Right cardiac atrium (tissue), 5 donors: ENCODE results near the gene CDH6. TPM values are rescaled to one million over a fixed set of nuclear protein-coding genes. Genes with fewer than 3 reads are reported as not detected.

Experiments
- ATAC-seq, 2 donors: fragments of 200-7000 bp; cut with Tn5 transposase; one replicate each; pipeline versions ENCODE4 v1.8.0 to v1.9.1; 2020; ENCODE audit warnings: moderate library complexity in 2 of 2, mild to moderate bottlenecking in 1 of 2
- DNase-seq, 3 donors: peaks; one replicate each; pipeline ENCODE4 v3.0.0-alpha.2; 2020
- H3K27ac ChIP-seq: one replicate; pipeline ENCODE4 v1.5.1; 2013; ENCODE audit warnings: mild to moderate bottlenecking, low read length, control low read depth, moderate library complexity
- H3K27me3 ChIP-seq: one replicate; pipeline ENCODE4 v1.6.1; 2013; ENCODE audit not compliant: control insufficient read depth, insufficient read depth
- H3K4me1 ChIP-seq: one replicate; pipeline ENCODE4 v1.6.1; 2013; ENCODE audit warnings: low read length; ENCODE audit not compliant: control insufficient read depth, insufficient read depth
- H3K4me3 ChIP-seq: one replicate; pipeline ENCODE4 v1.5.1; 2013; ENCODE audit warnings: low read length, control low read depth
- H3K9me3 ChIP-seq: one replicate; pipeline ENCODE4 v1.6.1; 2013; ENCODE audit warnings: low read length; ENCODE audit not compliant: control insufficient read depth
- WGBS: extraction: QIAGEN DNeasy Blood & Tissue Kit; methylation state at CpG from one replicate; pipeline ENCODE4 v1.1.7; 2013; 5-methylcytosine and 5-hydroxymethylcytosine counted together
- intact Hi-C, 4 donors: fragments of 100-400 bp; cut with DNase I; formaldehyde crosslinking; loops; one replicate each; pipeline versions ENCODE4 v1.11.0 to v1.14.0; 2022 to 2023
- polyA plus RNA-seq: library from polyadenylated mRNA; stranded (reverse); fragments of 200-250 nt; gene quantifications from one replicate; pipeline ENCODE4 v1.2.3, GENCODE V29; 2013
- total RNA-seq, 4 donors: library from RNA; stranded (reverse); fragmentation: NEBNext Ultra II Directional; extraction: Animal tissue kit (Norgen Biotek cat#: 25700); gene quantifications; one replicate each; pipeline ENCODE4 v1.2.1, GENCODE V29; 2021
- donor health status: healthy with polysubstance abuse.
- donor health status: DM: no; HTN: yes; CAD: no.
- donor health status: DM: no; HTN: no; CAD: no.
- donor health status: DM: no; HTN: yes; CAD: no; lungs with severe emphysema.
- donor health status: DM: yes; HTN: yes; CAD: no.

The CDH6 gene
- total and polyA plus RNA-seq, 5 donors, result 0.65 to 1.7 (median 1.0) TPM

GRCh38 chr5:31225118-31225517 is 31.6 kb downstream of the CDH6 start:
- Histone ChIP-seq H3K27me3 (no peaks in the 10 kb centered on the region), H3K9me3 (no peaks in the 10 kb centered on the region), H3K27ac (no peak overlapping the region), H3K4me3 (no peak overlapping the region), H3K4me1 (no peaks in the 10 kb centered on the region)
- intact Hi-C loops, result no loop called here
- peak in 1 of 2 donors; percentile 32 for ATAC-seq
- 73% methylated on average over 5 of the region's 5 CpGs for WGBS
- DNase-seq, result no peak

GRCh38 chr5:31225613-31226012 is 32.1 kb downstream of the CDH6 start:
- intact Hi-C loops, result no loop called here
- Histone ChIP-seq H3K27me3 (no peaks in the 10 kb centered on the region), H3K27ac (no peak overlapping the region), H3K9me3 (no peaks in the 10 kb centered on the region), H3K4me1 (no peaks in the 10 kb centered on the region), H3K4me3 (no peak overlapping the region)
- ATAC-seq (no peak), DNase-seq (no peak)
- 91% methylated on average over 3 of the region's 3 CpGs for WGBS

GRCh38 chr5:31226651-31227050 is 33.2 kb downstream of the CDH6 start:
- no peaks in the 10 kb centered on the region for H3K4me1 ChIP-seq
- ATAC-seq (no peak), DNase-seq (no peak)
- WGBS, result 71% methylated on average over 5 of the region's 5 CpGs
- intact Hi-C loops, result no loop called here
- no peak overlapping the region for H3K4me3 ChIP-seq
- H3K9me3 ChIP-seq, result no peaks in the 10 kb centered on the region
- no peak overlapping the region for H3K27ac ChIP-seq
- no peaks in the 10 kb centered on the region for H3K27me3 ChIP-seq

GRCh38 chr5:31229266-31229665 is 35.8 kb downstream of the CDH6 start:
- Histone ChIP-seq H3K9me3 (no peaks in the 10 kb centered on the region), H3K27me3 (no peaks in the 10 kb centered on the region), H3K4me1 (no peaks in the 10 kb centered on the region), H3K27ac (no peak overlapping the region), H3K4me3 (no peak overlapping the region)
- DNase-seq (no peak), ATAC-seq (no peak)
- WGBS, result 35% methylated on average over 2 of the region's 2 CpGs
- intact Hi-C loops, result no loop called here

GRCh38 chr5:31231177-31231838 is 37.8 kb downstream of the CDH6 start:
- DNase-seq (no peak), ATAC-seq (no peak)
- intact Hi-C loops, result loop anchor here in 1 of 4 donors (10.0 kb wide), 1 partner anchor 827 kb away; no protein-coding TSS in a partner anchor
- Histone ChIP-seq H3K27ac (peak overlapping the region; percentile 27), H3K27me3 (no peaks in the 10 kb centered on the region), H3K9me3 (no peaks in the 10 kb centered on the region), H3K4me1 (no peaks in the 10 kb centered on the region), H3K4me3 (no peak overlapping the region)
- WGBS, result 52% methylated on average over 6 of the region's 6 CpGs

- 2% methylated on average over 4 of the region's 4 CpGs for WGBS
- Histone ChIP-seq H3K4me1 (no peaks in the 10 kb centered on the region), H3K9me3 (no peaks in the 10 kb centered on the region), H3K27ac (no peak overlapping the region), H3K4me3 (no peak overlapping the region), H3K27me3 (no peaks in the 10 kb centered on the region)
- ATAC-seq (peak; percentile 82 to 85), DNase-seq (no peak)
- intact Hi-C loops, result loop anchor here in 1 of 4 donors (10.0 kb wide), 1 partner anchor 828 kb away; no protein-coding TSS in a partner anchor
Measured at GRCh38 chr5:31232273-31232888, 38.9 kb downstream of the CDH6 start.

- no peak overlapping the region for H3K4me3 ChIP-seq
- 70% methylated on average over 3 of the region's 3 CpGs for WGBS
- DNase-seq (no peak), ATAC-seq (no peak)
- no peaks in the 10 kb centered on the region for H3K27me3 ChIP-seq
- H3K9me3 ChIP-seq, result no peaks in the 10 kb centered on the region
- no peak overlapping the region for H3K27ac ChIP-seq
- no peaks in the 10 kb centered on the region for H3K4me1 ChIP-seq
- intact Hi-C loops, result loop anchor here in 1 of 4 donors (10.0 kb wide), 1 partner anchor 831 kb away; no protein-coding TSS in a partner anchor
Measured at GRCh38 chr5:31235381-31235780, 41.9 kb downstream of the CDH6 start.

GRCh38 chr5:31236339-31236738 is 42.9 kb downstream of the CDH6 start:
- H3K4me1 ChIP-seq, result no peaks in the 10 kb centered on the region
- H3K4me3 ChIP-seq, result no peak overlapping the region
- DNase-seq (no peak), ATAC-seq (no peak)
- 84% methylated on average over 6 of the region's 6 CpGs for WGBS
- no peaks in the 10 kb centered on the region for H3K9me3 ChIP-seq
- no peaks in the 10 kb centered on the region for H3K27me3 ChIP-seq
- no peak overlapping the region for H3K27ac ChIP-seq
- intact Hi-C loops, result loop anchor here in 1 of 4 donors (10.0 kb wide), 1 partner anchor 832 kb away; no protein-coding TSS in a partner anchor

GRCh38 chr5:31237174-31237573 is 43.7 kb downstream of the CDH6 start:
- ATAC-seq (no peak), DNase-seq (no peak)
- H3K27ac ChIP-seq, result no peak overlapping the region
- H3K9me3 ChIP-seq, result no peaks in the 10 kb centered on the region
- no peaks in the 10 kb centered on the region for H3K4me1 ChIP-seq
- H3K4me3 ChIP-seq, result no peak overlapping the region
- no peaks in the 10 kb centered on the region for H3K27me3 ChIP-seq
- intact Hi-C loops, result loop anchor here in 1 of 4 donors (10.0 kb wide), 1 partner anchor 832 kb away; no protein-coding TSS in a partner anchor
- WGBS, result 49% methylated on average over 5 of the region's 5 CpGs

GRCh38 chr5:31238497-31238896 is 45.0 kb downstream of the CDH6 start:
- DNase-seq (no peak), ATAC-seq (no peak)
- intact Hi-C loops, result loop anchor here in 1 of 4 donors (10.0 kb wide), 1 partner anchor 834 kb away; no protein-coding TSS in a partner anchor
- H3K27ac ChIP-seq, result no peak overlapping the region
- WGBS, result 64% methylated on average over 2 of the region's 2 CpGs
- no peaks in the 10 kb centered on the region for H3K4me1 ChIP-seq
- no peaks in the 10 kb centered on the region for H3K27me3 ChIP-seq
- no peak overlapping the region for H3K4me3 ChIP-seq
- no peaks in the 10 kb centered on the region for H3K9me3 ChIP-seq

- Histone ChIP-seq H3K4me1 (no peaks in the 10 kb centered on the region), H3K27me3 (no peaks in the 10 kb centered on the region), H3K4me3 (no peak overlapping the region), H3K27ac (no peak overlapping the region), H3K9me3 (no peaks in the 10 kb centered on the region)
- 88% methylated on average over 1 of the region's 1 CpG for WGBS
- intact Hi-C loops, result no loop called here
- DNase-seq (no peak), ATAC-seq (no peak)
Measured at GRCh38 chr5:31244921-31245320, 51.4 kb downstream of the CDH6 start.
